ENCODE results near the gene HCFC1R1. TPM values are rescaled to one million over a fixed set of nuclear protein-coding genes. Genes with fewer than 3 reads are reported as not detected.

Gene HCFC1R1
- polyA plus RNA-seq, 1 experiment, result 33.7 TPM

DNA sequence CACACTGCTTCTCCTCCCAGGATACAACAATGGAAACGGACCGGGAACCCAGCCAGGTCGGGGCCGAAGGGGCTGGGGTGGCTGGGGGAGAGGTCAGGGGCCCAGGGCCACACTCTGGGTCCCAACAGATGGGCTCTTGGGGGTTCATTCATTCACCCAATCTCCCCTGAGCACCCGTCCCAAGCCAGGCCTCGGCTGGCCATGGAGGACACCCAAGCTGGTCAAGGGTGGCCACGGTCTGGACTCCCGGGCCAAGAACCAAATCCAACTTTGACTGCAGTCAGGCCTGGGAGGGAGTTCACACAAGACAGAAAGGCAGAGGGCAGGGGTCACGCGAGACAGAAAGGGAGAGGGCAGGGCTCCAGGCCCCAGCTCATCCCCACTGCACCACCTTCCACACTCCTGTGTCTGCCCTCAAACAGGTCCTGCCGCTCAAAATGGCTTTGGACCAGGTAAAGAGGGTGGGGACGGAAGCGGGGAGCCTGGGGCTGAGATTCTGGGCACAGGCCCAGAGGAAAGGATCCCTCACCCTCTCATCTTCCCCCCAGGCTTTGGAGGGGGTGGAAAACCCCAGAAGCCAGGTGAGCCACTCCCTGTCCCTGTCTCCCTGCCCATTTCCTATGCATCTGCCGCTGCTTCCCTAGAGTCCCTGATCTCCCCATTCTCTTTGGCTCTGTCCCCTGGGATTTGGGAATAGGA is 31.2 kb downstream of the HCFC1R1 start:
- Histone ChIP-seq H3K27me3 (ENCODE audit: control insufficient read depth, insufficient read depth, low read length) (peaks cover 10% of the 10 kb centered on the region), H3K4me3 (ENCODE audit: low read depth, low read length) (no peak overlapping the region), H3K36me3 (ENCODE audit: control insufficient read depth, insufficient read depth, low read length) (no peaks in the 10 kb centered on the region)
- TF ChIP-seq, protein P1, sequence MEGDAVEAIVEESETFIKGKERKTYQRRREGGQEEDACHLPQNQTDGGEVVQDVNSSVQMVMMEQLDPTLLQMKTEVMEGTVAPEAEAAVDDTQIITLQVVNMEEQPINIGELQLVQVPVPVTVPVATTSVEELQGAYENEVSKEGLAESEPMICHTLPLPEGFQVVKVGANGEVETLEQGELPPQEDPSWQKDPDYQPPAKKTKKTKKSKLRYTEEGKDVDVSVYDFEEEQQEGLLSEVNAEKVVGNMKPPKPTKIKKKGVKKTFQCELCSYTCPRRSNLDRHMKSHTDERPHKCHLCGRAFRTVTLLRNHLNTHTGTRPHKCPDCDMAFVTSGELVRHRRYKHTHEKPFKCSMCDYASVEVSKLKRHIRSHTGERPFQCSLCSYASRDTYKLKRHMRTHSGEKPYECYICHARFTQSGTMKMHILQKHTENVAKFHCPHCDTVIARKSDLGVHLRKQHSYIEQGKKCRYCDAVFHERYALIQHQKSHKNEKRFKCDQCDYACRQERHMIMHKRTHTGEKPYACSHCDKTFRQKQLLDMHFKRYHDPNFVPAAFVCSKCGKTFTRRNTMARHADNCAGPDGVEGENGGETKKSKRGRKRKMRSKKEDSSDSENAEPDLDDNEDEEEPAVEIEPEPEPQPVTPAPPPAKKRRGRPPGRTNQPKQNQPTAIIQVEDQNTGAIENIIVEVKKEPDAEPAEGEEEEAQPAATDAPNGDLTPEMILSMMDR (IDR thresholded peaks at IDR 0.05; ENCODE audit: insufficient read depth, low read depth, low read length), result no peak
- ChIA-PET CTCF (interaction anchor here (1.0 to 1.9 kb wide), 2 partner anchors 8 to 39 kb away, joined by 3 to 5 read pairs; no protein-coding TSS in a partner anchor), POLR2A (no interaction called here)
- no peak for DNase-seq (ENCODE audit: low read depth)

DNA sequence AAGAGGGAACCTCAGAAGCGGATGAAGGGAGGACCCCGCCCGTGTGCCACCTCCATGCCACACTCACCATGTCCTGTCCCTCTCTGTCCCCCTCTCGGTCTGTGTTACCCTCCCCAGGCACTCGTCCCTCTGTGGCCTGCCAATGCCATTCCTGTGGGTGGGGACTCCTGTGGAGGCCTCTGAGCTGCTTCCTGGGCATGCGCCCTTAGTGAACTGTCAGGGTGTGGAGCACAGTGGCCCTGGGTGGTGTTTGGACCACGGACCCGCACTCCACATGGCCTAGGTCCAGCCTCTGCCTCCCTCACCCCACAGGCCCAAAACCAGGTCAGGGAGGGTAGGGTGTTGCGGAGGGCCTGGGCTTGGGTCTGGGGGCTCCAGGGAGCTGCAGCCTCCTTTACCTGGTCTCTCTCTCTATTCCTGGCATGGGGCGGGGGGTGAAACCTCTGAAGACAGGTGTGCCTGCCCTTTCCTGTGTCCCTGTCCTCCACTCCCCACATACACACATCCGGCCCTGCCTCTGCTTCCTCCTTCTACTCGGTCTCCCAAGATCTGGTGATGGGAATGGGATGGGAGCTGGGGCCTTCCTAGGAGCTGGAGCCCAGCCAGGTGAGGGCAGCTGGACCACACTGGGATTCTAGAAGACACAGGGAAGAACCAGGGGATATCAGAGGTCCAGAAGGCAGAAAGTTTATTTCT is 32.0 kb downstream of the HCFC1R1 start:
- H3K36me3 ChIP-seq (ENCODE audit: control insufficient read depth, insufficient read depth, low read length), result no peaks in the 10 kb centered on the region
- H3K27me3 ChIP-seq (ENCODE audit: control insufficient read depth, insufficient read depth, low read length), result peaks cover 8% of the 10 kb centered on the region
- CTCF ChIA-PET, result interaction anchor here (0.9 to 1.2 kb wide), 3 partner anchors 9 to 40 kb away, joined by 3 to 8 read pairs (median 4); no protein-coding TSS in a partner anchor
- TF ChIP-seq, protein P1 (IDR thresholded peaks at IDR 0.05; ENCODE audit: insufficient read depth, low read depth, low read length), result no peak
- POLR2A ChIA-PET, result no interaction called here
- no peak for DNase-seq (ENCODE audit: low read depth)
- H3K4me3 ChIP-seq (ENCODE audit: low read depth, low read length), result no peak overlapping the region

DNA sequence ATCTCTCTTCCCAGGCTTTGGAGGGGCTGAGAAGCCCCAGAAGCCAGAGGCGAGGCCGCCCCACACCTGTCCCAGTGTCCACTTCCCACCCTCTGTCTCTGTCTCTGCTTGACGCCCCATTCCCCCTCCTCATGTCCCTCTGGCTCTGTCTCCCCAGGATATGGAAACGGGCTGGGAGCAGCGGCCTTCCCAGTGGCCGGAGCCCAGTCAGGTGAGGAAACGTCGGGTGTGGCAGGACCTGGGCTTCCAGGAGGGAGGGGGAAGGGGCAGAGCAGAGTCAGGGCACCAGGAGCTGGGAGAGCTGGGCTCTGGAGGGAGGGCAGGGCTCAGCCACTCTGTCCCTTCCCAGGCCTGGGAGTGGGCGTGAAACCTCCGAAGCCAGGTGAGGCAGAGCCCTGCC is 32.9 kb downstream of the HCFC1R1 start:
- TF ChIP-seq, protein P1 (IDR thresholded peaks at IDR 0.05; ENCODE audit: insufficient read depth, low read depth, low read length), result no peak
- Histone ChIP-seq H3K27me3 (ENCODE audit: control insufficient read depth, insufficient read depth, low read length) (peaks cover 6% of the 10 kb centered on the region), H3K36me3 (ENCODE audit: control insufficient read depth, insufficient read depth, low read length) (no peaks in the 10 kb centered on the region), H3K4me3 (ENCODE audit: low read depth, low read length) (no peak overlapping the region)
- CTCF ChIA-PET, result interaction anchor here (0.9 to 1.2 kb wide), 2 partner anchors 8 to 38 kb away, joined by 4 to 8 read pairs; no protein-coding TSS in a partner anchor
- no peak for DNase-seq (ENCODE audit: low read depth)
- POLR2A ChIA-PET, result no interaction called here

DNA sequence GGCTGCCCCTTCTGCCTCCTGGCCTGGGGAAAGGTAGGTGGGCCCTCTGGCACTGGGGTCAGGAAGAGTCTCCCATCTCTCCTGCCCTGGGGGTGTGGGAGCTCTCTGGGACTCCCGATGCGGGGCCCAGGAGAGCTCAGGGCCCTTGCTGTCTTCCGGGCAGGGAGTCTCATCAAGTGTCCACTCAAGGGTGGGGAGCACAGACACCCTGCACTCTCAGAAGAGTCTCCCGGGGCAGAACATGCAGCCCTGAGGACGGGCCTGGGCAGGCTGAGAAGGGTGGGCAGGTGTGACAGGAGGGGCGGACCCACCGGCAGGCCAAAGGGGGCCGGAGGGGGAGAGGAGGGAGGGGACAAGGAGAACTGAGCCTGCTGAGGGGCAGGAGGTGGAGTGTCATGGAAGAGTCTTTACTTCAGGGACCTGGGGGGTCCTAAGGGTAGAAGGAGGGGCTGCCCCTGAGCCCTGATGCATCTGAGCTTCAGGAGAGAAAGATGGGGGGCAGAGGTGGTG is 35.1 kb downstream of the HCFC1R1 start:
- Histone ChIP-seq H3K27me3 (ENCODE audit: control insufficient read depth, insufficient read depth, low read length) (peaks cover 6% of the 10 kb centered on the region), H3K36me3 (ENCODE audit: control insufficient read depth, insufficient read depth, low read length) (no peaks in the 10 kb centered on the region), H3K4me3 (ENCODE audit: low read depth, low read length) (no peak overlapping the region)
- POLR2A ChIA-PET, result no interaction called here
- DNase-seq (ENCODE audit: low read depth), result no peak
- TF ChIP-seq, protein P1 (IDR thresholded peaks at IDR 0.05; ENCODE audit: insufficient read depth, low read depth, low read length), result no peak
- CTCF ChIA-PET, result no interaction called here

DNA sequence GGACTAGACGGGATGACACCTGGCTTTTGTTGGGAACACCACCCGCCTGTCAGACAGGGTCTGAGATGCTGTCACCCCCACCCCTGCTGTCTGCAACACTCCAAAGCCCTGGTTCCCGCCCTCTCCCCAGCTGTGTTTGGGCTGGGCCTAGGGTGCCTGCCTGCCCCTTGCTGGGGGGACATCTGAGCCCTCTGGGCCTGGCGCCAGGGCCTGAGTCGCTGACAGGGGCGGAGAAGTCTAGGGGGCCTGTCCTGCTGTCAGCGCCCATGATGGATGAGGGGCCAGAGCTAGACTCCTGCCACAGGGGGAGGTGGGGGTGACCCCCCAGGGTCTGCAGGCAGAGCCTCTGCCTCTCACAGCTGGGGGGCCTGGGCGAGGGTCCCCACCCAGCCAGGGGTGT is 35.9 kb downstream of the HCFC1R1 start:
- no peak for DNase-seq (ENCODE audit: low read depth)
- TF ChIP-seq, protein P1 (IDR thresholded peaks at IDR 0.05; ENCODE audit: insufficient read depth, low read depth, low read length), result no peak
- H3K4me3 ChIP-seq (ENCODE audit: low read depth, low read length), result no peak overlapping the region
- H3K27me3 ChIP-seq (ENCODE audit: control insufficient read depth, insufficient read depth, low read length), result peaks cover 6% of the 10 kb centered on the region
- H3K36me3 ChIP-seq (ENCODE audit: control insufficient read depth, insufficient read depth, low read length), result no peaks in the 10 kb centered on the region
- ChIA-PET POLR2A (interaction anchor here (0.6 kb wide), 1 partner anchor 149 kb away, joined by 3 read pairs; no protein-coding TSS in a partner anchor), CTCF (interaction anchor here (0.6 to 0.9 kb wide), 2 partner anchors 12 to 15 kb away, joined by 3 read pairs; no protein-coding TSS in a partner anchor)
